GM19463 (cell line): ENCODE data around the gene CAPZA1.

Experiments
- ATAC-seq: cut with Tn5 transposase; IDR thresholded peaks from one replicate; pipeline ENCODE4 v1.9.1; 2021; ENCODE audit warnings: mild to moderate bottlenecking, moderate library complexity; ENCODE audit not compliant: unreplicated experiment

CAPZA1 gene

DNA sequence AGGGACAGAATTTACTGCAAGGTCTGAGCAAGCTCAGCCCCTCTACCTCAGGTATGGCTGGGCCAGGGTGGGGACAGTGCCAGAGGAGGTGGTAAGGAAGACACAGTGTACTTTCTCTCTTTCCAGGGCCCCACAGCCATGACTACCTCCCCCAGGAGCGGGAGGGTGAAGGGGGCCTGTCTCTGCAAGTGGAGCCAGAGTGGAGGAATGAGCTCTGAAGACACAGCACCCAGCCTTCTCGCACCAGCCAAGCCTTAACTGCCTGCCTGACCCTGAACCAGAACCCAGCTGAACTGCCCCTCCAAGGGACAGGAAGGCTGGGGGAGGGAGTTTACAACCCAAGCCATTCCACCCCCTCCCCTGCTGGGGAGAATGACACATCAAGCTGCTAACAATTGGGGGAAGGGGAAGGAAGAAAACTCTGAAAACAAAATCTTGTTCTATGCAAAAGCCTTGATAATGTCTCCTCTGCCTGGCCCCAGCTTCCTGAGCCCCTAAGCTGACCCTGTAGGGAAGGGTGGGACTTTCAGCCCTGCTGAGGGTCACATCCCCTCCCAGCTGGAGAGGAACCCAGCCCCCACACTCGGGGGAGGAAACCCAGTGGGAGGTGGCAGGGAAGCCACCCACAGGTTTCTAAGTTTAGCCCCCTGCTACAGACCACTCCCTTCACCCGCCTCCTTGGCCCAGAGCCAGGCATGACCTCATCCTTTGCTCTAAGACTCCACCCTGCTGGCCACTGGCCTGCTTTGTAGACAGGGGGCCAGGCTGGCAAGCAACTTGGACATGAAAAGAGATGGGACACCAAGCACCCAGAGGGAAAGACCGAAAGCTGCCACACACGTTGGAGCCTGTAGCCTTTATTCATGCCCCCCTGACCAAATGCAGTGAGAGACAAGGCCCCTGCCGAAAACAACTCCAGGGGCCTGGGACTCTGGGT, 80.9 kb downstream of the CAPZA1 start:
- ATAC-seq: no peak

DNA sequence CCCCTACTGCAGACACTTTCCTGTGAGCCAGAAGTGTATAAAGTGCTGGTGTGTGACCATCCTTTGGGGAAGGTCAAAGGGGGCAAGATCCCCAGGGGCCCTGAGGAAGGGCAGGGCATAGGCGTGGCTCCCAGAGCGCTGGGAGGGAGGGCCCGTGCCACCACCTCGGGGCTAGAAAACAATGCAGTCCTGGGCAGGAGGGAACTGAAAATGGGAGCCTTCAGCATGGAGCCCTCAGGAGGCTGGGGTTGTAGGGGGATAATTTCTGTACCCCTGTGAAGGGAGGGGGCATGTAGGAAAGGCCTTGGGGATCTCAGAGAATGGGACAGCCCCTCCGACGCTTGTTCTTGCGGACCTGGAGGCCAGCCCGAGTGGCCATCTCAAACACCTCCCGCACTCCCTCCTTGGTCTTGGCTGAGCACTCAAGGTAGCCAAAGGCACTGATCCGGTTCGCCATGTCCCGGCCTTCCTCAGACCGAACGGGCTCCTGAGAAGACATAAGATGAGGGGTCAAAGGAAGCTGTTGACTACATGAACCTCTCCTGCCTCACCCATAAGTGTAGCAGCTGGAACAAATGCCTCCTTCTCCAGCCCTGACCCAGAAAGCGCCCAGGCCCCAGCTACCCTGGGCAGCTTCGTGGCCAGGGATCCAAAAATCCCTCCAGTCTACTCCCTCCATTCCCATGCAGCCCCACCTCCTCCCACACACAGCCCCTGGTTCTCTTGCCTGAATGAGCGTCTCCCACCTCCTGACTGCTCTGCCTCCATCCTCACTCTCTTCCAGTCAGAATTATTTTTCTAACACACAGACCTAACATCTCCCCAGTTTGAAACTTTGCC, 81.8 kb downstream of the CAPZA1 start:
- no peak for ATAC-seq

DNA sequence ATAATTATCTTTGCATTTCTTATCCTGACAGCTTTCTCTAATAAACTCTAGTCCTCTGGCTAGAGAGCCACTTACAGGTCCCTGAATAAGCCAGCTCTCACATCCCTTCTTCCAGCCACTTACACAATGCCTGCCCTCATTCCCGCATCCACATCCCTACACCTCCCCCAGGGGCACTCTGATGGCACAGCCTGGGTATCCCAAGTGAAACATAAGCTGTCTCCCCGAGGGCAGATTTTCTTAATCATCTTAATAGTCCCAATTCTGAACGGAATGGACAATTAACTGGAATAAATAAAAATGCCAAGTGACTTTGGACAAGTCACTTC, 82.4 kb downstream of the CAPZA1 start:
- ATAC-seq: no peak

DNA sequence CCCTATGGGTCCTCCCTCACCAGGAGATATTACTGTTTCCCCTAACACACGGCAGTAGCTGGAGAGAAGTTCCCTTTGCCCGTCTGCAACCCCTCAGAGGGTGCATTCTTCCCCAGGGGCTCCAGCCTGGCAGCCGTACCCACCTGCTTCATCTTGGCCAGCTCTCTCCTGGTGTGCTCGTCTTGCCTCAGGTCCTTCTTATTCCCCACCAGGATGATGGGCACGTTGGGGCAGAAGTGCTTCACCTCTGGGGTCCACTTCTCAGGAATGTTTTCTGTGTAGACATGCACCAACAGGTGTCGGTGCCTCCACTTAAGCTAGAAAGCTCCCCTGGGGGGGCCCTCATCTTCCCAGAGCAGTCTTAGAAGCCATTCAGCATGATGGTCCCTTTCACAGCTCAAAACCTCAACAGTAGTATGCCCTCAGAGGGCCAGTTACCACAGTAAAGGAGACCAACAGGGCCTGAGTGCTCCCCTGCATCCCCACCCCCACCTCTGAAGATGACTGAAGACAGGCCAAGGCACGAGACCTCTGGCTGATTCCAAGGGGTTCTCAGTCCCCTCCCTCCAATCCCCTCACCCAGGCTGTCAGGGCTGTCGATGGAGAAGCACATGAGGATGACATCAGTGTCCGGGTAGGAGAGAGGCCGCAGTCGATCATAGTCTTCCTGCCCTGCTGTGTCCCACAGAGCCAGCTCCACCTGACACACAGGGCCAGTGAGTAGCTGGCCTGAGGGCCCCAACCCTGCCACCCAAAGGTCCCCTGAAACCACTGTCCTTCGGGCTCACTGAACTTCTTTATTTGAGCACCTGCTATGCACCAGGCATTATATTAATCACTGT, 83.0 kb downstream of the CAPZA1 start:
- no peak for ATAC-seq

DNA sequence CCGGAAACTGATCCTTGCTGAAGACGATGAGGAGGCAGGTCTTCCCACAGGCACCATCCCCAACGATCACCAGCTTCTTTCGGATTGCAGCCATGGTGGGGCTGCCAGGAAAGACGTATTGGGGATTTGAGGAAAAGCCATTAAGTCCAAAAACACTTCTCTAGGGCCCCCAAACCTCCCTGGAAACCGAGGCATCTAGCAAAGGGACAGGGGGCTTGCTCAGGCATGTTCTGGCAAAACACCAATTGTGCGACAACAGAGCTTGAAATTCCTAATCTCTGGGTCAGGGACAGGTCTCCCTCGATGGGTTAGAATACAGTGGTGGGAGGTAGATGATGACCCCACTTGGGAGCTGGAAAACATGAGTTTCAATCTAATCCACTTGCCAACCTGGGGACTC, 84.1 kb downstream of the CAPZA1 start:
- ATAC-seq: no peak

DNA sequence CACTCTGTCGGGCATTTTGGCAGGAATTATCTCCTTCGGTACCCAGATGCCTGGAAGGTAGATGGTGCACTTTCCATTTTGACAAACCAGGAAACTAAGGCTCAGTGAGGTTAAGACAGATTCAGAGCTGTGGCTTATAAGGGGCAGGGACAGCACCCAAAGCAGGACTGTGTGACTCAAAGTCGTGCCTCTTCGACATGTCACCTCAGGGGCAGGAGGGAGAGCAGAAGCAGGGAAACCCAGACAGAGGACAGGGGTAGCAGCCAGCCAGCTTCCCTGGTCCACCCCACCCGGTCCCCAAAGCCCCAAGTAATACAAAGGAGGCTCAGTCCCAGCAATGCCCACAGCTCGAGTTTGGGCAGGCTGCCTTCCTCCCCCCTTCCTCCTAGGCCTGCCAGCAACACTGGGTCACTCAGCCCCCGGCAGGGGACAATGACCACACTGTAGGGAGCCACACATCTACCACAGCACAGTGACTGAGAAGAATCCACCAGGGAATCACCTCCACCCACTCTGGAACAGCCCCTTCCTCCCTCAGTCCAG, 84.8 kb downstream of the CAPZA1 start:
- no peak for ATAC-seq

DNA sequence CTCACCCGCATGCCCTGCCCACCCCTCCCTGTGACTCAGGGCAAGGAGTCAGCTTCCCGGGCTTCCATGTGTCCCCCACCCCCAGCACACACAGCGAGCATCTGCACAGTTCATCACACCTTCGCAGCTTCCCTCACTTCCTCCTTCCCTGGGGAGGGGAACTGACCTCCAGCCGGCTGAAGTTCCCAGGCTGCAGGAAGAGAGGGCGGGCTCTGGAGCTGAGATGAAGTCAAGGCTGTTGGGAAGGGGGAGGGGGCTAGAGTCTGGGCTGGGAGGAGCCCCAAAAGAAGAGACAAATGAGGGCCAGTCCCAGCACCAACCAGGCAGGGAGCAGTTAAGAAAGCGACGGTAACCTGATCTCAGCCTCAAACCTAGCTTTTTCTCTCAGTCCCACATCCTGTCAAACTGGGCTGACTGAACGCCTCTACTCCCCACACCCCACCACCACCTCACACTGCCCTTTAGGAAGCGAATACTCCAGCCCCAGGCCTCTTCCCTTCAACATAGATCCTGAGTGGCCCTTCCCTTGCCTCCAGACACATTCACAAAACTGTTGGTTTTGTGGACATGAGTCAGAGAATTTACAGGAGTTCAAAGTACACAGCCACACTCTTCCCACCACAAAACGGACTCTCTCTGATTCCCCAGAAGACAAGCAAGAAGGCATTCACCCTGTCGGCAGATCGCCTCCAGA, 85.4 kb downstream of the CAPZA1 start:
- ATAC-seq: peak; percentile 47

DNA sequence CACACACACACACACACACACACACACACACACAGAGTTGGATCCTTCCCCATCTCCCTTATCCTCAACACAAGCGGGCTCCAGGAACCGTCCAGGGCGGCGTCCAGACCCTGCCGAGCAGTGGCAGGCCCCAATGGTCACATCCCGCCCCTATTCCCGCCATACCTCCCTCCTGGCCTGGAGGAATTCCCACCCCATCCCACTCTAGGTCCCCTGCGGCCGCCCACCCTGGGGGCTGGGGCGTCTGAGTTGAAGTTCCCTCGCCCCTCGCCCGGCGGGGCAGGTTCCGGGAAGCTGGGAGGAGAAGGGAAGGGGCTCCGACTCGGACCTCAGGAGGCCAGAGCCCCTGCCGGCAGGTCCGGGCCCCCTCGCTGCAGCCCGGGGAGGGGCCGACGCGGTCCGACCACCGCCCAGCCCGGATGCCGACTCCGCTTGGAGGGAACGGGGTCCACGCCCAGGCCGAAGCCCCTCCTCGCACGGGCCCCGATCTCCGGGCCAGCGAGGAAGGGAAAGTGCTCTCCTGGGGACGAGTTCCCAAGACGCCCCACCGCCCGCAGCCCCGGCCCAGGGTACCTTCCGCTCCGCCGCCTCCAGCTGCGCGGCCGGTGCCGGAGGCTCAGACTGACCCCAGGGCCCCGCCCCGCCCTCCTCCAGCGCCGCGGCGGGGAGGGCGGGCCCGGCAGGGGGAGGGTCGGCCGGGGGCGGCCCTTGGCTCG, 87.0 kb downstream of the CAPZA1 start, which contains the start of gene RHOC:
TSS of gene RHOC (minus strand) at position 623 of the 716 bp plus-strand sequence. CDS start 3,328 bp downstream, outside the sequence.
- peak; percentile 72 for ATAC-seq

DNA sequence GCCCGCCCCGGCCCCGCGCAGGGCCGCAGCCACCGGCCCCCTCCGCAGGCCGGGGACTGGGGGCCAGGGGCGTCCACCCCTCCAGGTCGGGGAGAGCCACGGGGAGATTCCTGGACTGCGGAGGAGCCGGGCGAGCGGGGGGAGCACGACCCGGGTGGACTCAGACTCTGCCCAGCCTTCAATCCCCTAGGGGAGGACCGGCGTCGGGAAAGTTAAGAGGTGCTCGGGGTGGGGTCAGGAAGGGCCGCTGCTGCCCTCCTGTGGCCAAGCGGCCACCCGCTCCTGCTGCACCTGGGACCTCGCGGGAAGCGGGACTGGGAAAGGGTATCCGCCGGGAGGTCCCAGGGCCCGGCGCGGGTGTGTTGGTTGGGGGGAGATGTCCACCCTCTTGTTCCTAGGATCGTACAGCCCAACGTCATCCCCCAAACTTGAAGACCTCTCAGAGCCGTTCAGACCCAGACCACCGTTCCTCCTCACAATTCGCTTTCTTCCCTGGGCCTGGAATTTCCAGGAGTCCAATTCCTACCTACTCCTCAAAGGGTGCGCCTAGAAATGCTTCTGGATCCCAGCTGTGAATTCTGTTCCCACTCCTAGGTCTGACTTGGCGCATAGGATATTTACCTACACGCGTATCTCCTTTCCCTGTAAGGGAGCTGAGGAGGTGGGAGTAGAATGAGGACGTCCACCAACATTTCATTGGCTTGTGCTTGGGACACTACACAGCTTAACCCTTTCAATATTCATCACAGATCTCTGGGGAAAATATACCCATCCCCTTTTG, 87.8 kb downstream of the CAPZA1 start:
- peak; percentile 60 for ATAC-seq

DNA sequence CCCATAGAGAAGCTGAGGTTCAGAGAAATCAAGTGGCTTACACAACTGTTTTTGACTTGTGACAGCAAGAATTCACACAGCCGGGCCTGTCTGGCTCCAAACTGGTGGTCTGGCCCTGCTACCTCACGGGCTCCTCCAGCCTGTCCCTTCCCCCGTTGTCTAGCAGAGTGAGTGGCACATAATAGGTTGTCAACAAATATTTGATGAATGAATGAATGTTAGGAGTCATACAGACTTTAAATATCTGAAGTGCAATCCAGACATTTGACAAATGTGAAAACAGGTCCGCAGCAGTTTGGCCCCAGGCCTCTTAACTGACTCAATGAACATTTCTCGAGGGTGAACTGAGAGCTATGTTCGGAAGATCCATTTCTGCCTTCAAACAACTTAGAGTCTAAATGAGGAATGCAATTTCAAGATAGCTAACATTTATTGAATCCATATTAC, 88.4 kb downstream of the CAPZA1 start:
- no peak for ATAC-seq

DNA sequence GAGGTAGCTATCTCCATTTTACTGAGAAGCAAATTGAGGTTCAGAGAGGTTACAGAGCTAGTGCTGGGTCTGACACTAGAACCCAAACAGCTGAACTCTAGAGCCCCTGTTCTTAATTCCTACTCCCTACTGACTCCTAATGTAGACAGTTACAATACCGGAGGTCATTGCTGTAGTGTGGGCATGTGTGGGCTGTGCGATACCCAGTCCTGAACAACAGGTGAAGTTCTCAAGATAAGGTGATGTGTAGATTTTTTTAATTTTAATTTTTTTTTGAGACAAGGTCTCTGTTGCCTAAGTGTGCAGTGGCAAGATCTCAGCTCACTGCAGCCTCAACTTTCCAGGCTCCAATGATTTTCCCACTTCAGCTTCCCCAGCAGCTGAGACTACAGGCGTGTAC, 88.9 kb downstream of the CAPZA1 start:
- ATAC-seq: no peak

DNA sequence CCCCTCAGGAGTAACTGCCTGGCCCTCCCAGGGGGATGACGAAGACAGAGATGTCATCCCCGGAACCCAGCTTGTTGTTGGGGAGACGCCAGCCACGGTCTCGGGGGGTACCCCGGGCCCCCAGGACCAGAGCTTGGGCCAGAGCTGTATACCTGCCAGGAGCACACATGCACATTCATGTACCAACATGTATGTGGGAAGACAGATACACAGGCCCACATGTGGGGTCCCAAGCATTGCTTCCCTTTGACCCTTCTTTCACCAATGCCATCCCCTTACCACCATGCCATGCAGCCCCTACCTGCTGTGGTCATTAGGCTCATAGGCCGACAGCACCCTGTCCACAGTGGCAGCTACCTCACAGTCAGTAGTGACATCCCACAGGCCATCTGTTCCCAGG, 90.5 kb downstream of the CAPZA1 start:
- ATAC-seq: no peak

DNA sequence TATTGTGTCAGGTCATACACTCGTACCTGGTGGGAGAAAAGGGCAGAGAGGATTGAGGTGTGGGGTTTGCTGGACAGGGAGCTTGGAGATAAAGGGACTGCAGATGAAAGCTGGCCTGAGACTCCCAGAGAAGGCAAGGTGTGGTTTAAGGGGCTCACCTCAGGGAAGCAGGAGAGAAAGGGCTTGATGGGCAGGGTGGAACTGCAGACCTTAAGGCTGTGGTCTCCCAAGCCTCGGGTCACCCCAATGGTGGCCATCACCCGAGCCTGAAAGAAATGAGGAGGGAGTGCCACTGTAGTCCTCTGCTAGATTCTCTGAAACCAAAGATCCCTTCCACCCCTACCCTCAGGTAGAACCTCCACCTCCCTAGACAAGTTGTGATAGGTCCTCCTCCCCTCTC, 91.0 kb downstream of the CAPZA1 start:
- ATAC-seq: no peak

DNA sequence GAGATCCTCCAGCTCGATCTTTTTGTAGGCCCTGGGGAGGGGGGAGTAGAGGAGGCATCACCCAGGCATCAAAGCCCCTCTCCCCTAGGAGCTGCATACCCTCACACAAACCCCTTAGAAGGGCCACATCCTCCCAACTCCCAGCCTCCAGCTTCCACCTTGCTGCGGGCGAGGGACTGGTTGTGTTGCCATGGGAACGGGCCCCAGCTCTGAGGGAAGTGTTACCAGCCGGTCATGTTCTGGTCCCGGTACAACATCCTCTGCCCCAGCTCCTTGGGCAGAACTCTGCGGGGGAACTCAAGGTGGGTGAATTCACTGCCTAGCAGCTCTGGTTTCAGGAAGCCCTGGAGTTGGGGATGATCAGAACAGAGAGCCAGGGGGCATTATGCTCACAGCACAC, 91.4 kb downstream of the CAPZA1 start:
- ATAC-seq: no peak

DNA sequence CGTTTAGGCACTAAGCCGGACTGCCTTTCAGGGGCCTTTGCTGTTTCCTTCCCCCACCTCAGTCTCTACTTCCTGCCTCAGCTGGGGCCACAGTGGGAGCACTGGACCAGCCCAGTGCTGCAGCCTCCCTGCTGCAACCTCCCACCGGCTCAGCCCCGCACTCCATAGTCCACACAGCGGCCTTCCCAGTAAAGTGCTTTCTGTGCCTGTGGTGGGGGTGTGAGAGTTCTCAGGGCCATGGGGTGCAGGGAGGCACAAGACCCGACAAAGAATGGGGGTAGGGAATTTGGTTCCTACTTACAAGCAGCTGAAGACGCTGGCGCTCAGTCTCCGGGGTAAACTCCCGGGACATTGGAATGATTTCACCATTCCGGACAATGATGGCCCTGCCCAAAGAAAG, 92.0 kb downstream of the CAPZA1 start:
- ATAC-seq: no peak

DNA sequence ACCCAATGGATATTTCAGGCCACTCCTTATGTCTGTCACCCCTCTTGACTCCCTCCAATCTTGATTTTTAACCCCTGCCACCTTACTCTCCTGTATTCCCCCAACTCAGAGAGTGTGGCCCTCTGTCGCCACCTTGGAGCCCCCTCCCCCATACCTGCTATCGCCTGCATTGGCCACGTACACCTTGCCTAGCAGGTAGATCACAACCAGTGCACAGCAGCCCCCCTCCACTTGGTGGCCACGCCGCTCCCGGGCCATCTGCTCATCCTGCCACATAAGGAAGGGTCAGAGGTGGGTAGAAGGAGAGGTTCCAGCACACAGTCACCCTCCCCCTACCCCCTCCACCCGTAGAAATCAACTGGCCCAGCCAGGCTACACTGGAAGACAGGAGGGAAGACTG, 92.6 kb downstream of the CAPZA1 start:
- no peak for ATAC-seq

DNA sequence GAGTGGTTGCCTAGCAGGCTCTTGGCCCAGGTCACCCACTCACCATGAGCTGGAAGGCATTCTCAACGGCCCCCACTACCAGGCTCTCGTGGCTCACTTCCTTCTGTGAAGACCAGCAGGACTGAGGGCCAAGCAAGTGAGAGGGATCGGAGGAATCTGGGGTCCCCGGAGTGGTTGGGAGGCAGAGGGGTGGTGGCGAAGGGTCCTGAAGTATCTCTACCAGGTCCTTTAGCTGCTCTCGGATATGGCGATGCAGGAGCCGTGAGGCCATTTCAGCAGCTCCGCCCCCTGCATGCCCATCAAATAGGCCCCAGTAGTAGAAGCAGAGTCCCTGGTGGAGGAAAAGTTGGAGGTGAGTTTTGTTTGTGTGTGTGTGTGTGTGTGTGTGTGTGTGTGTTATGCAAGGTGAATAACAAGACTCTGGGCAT, 93.1 kb downstream of the CAPZA1 start:
- ATAC-seq: no peak

DNA sequence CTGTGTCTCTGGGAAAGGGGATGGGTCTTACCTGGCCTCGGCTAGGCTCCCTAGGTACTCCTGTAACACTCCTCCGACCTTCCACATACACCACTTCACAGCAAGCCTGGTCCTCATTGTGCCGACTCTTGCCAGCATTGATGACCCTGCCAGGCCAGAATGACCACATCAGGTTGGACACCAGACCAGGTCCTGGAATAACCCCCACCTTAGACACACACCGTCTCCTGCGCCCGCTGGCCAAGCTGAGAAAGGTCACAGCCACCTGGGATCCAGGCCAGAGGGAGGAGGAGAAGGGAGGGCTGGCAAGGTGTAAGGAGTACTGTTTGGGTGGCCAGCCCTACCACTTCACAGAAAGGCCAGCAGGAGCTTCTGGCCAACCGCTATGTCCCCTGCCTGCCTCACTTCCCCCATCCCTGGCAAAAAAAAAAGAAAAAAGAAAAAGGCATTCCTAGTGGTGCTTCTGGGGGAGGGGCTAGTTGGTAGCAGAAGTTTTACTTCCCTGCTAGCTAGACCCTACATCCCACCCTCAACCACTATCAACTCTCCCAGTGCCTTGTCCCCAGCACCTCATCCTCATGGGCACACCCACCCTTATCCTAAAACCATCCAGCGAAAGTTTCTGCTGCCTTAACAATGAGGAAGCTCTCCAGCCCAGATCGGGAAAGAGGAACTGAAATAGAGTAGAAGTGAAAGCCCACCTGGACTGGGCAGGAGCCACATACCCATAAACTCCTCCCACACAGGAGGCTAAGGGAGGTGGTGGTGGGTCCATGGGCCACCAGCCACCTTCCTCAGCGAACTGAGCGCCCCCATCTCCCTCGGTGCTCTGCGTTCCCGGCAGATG, 94.1 kb downstream of the CAPZA1 start:
- peak; percentile 20 for ATAC-seq
